Stimulated activated CD4-positive, alpha-beta T cell treated with anti-CD3 and anti-CD28 coated beads, Interleukin-12 subunit alpha, Interleukin-12 subunit beta, amount 100 ng/mL, for 48 hours (primary cell): ENCODE measurements around the gene TEX13B.

Experiments used
- DNase-seq, 3 donors: peaks; one replicate each; pipeline ENCODE4 v3.0.0-alpha.2; 2020; ENCODE audit warnings: low read depth in 2 of 3, low spot score in 1 of 3

TEX13B gene

GRCh38 chrX:107936434-107936730 is 45.8 kb downstream of the TEX13B start:
- DNase-seq, result no peak

- no peak for DNase-seq
These were observed 46.3 kb downstream of the TEX13B start for GRCh38 chrX:107935664-107936433.

- DNase-seq, result no peak
These were observed 47.0 kb downstream of the TEX13B start for GRCh38 chrX:107935200-107935599.

- DNase-seq, result no peak
These were observed 47.9 kb downstream of the TEX13B start for GRCh38 chrX:107934262-107934661.
